ENCODE results near the gene TMEM91. TPM values are rescaled to one million over a fixed set of nuclear protein-coding genes. Genes with fewer than 3 reads are reported as not detected.

The TMEM91 gene
- total RNA-seq, 1 donor from 2014 or later, result 14.2 TPM

DNA sequence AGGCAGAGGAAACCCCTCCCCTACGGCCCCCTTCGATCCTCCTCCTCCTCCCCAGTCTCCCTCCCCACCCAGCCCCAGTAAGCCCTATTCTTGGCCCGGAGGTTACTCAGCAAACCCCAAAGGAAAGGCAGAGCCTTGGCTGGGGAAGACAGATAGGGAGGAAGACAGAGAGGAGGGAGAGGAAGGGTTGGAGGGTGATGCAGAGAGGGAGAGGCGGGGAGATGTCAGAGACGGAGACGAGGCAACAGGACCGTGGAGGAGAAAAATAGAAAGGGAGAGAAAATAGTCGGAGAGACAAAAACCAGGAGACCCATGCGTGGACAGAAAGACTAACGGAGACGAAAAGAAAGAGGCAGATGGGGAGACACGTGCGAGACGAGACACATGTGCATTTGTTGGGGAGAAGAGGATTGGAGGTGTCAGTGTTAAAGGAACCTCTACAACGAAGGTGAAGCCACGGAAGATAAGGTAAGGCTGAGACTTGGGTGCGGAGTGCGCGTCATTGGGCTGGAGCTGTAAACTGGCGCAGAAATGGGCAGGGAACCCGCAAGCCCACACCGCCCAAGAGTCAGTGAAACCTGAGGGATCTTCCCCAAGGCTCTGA is 25.5 kb upstream of the TMEM91 start:
- Histone ChIP-seq H3K27ac (peak overlapping the region; percentile 88 to 93), H3K4me3 (peak overlapping the region; percentile 66 to 90), H3K36me3 (peaks cover 9 to 24% of the 10 kb centered on the region in 2 donors), H3K4me1 (peaks cover 0 to 6% of the 10 kb centered on the region in 2 donors), H3K9me3 (no peaks in the 10 kb centered on the region), H3K27me3 (no peaks in the 10 kb centered on the region)
- no peak for DNase-seq (ENCODE audit: low spot score in 2 of 2)
- intact Hi-C loops (cut with DNase I), result loop anchor here (5.0 kb wide), 1 partner anchor 134 kb away; the partner anchor contains the start of gene AXL
- no peak for TF ChIP-seq CTCF (IDR thresholded peaks at IDR 0.05)

GRCh38 chr19:41351339-41352245 is 24.7 kb upstream of the TMEM91 start:
- TF ChIP-seq CTCF (IDR thresholded peaks at IDR 0.05), result no peak
- Histone ChIP-seq H3K36me3 (peaks cover 7 to 16% of the 10 kb centered on the region in 2 donors), H3K4me1 (peaks cover 0 to 6% of the 10 kb centered on the region in 2 donors), H3K4me3 (peak overlapping the region; percentile 66 to 90), H3K27ac (peak overlapping the region; percentile 88 to 93), H3K27me3 (no peaks in the 10 kb centered on the region), H3K9me3 (no peaks in the 10 kb centered on the region)
- intact Hi-C loops (cut with DNase I), result loop anchor here (5.0 kb wide), 1 partner anchor 134 kb away; the partner anchor contains the start of gene AXL
- peak; percentile 67 to 84 for DNase-seq (ENCODE audit: low spot score in 2 of 2)

DNA sequence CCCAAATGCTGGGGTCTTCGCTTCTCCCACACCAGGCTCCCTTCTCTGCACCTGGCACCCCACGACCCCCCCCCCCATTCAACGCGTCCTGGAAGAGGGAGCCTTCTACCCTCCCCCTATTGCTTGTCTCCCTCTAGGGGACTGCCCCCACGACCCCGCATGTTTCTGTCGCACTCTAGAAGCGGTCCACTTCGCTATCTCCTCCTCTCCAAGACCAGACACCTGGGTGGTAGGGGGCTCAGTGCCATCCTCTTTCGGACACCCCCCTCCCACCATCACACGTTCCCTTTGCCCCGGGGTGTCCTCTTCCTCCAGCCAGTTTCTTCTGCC is 24.1 kb upstream of the TMEM91 start:
- TF ChIP-seq CTCF (IDR thresholded peaks at IDR 0.05), result no peak
- Histone ChIP-seq H3K4me3 (peak overlapping the region; percentile 66 to 90), H3K27ac (peak overlapping the region; percentile 88 to 93), H3K9me3 (no peaks in the 10 kb centered on the region), H3K27me3 (no peaks in the 10 kb centered on the region), H3K4me1 (peaks cover 0 to 6% of the 10 kb centered on the region in 2 donors), H3K36me3 (peaks cover 3 to 11% of the 10 kb centered on the region in 2 donors)
- intact Hi-C loops (cut with DNase I), result loop anchor here (5.0 kb wide), 1 partner anchor 135 kb away; the partner anchor contains the start of gene AXL
- no peak for DNase-seq (ENCODE audit: low spot score in 2 of 2)

DNA sequence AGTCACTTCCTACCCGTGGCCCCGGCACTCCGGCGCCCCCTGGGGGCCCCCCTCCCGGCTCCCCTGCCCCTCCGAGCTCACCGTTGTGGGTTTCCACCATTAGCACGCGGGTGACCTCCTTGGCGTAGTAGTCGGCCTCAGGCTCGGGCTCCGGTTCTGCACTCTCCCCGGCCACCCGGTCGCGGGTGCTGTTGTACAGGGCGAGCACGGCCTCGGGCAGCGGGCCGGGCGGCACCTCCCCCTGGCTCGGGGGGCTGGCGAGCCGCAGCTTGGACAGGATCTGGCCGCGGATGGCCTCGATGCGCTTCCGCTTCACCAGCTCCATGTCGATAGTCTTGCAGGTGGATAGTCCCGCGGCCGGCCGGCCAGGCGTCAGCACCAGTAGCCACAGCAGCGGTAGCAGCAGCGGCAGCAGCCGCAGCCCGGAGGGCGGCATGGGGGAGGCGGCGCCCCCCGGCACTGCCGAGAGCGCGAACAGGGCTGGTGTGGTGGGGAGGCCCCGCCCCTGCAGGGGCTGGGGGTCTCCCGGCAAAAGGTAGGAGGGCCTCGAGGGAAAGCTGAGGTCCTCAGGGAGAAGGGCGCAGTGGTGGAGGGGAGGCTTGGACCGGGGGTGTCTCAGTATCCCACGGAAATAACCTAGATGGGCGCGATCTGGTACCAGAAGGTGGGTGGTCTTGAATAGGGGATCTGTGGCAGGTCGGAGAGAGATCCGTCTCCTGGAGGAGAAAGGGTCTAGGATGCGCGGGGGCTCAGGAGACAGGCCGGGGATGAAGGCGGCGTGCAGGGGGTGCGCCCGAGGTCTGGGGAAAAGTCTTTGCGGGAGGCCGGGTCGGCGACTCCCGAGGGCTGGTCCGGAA is 23.5 kb upstream of the TMEM91 start:
- peak; percentile 2 to 53 (median 40) for TF ChIP-seq CTCF (IDR thresholded peaks at IDR 0.05)
- no peaks in the 10 kb centered on the region for H3K9me3 ChIP-seq
- H3K4me1 ChIP-seq, result peaks cover 0 to 6% of the 10 kb centered on the region in 2 donors
- H3K4me3 ChIP-seq, result peak overlapping the region; percentile 66 to 90
- DNase-seq (ENCODE audit: low spot score in 2 of 2), result peak in 1 of 2 donors; percentile 83
- intact Hi-C loops (cut with DNase I), result loop anchor here (1.0 to 5.0 kb wide), 3 partner anchors 10 to 136 kb away; partner anchors contain the start of gene AXL
- H3K27me3 ChIP-seq, result no peaks in the 10 kb centered on the region
- peaks cover 0 to 5% of the 10 kb centered on the region in 2 donors for H3K36me3 ChIP-seq
- peak overlapping the region; percentile 88 to 93 for H3K27ac ChIP-seq

Data from ascending aorta (tissue), 2 donors.